SIG-M5 treated with dmso at 0.1 percent for 504 hours (cell line): ENCODE results near the gene UBE2V1.
A peak's percentile ranks its signal among the peaks of the same experiment; 100 is the strongest.
"Not testable (repeated sequence)": the region's sequence is repeated elsewhere in the genome, so short reads cannot be mapped to it uniquely, and the experiment has no call there.

Experiments
- DNase-seq: peaks from one replicate; lab custom pipeline; 2025; ENCODE audit not compliant: unreplicated experiment; lab: John Stamatoyannopoulos, UW

The UBE2V1 gene

GRCh38 chr20:50138120-50138478 lies 25.1 kb upstream of the UBE2V1 start:
- no peak for DNase-seq

DNA sequence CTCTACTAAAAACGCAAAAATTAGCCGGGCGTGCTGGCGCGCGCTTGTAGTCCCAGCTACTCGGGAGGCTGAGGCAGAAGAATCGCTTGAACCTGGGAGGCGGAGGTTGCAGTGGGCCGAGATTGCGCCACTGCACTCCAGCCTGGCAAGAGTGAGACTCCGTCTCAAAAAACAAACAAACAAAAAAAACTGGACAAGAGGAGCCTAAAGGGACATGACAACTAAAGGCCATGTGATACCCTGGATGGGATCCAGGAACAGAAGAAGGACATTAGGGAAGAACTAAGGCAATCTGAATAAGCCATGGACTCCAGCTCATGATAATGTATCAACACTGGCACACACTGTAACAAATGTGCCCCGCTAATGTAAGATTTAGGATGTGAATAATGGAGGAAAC lies 24.8 kb upstream of the UBE2V1 start:
- DNase-seq: not testable (repeated sequence)

DNA sequence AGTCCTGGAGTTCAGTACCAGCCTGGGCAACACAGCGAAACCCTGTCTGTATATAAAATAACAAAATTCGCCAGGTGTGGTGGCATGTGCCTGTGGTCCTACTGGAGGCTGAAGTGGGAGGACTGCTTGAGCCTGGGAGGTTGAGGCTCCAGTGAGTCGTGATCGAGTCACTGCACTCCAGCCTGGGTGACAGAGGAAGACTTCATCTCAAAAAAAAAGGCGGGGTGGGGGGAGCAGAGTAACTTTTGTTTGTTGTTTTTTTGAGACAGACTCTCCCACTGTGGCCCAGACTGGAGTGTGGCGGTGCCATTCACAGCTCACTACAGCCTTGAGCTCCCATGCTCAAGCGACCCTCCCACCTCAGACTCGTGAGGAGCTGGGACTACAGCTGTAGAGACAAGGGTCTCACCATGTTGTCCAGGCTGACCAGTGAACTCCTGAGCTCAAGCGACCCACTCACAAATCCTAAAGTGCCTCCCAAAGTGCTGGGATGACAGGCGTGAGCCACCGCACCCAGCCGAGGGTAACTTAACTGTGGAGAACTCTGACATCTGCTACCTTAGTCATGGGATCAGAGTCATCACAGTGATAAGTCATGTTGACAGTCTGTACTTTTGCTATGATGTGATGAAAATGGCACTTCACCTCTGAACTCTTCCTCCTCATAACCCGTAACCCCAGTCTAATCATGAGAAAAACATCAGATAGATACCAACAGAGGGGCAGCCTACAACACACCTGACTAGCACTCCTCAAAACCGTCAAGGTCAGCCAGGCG lies 24.1 kb upstream of the UBE2V1 start:
- DNase-seq: no peak

DNA sequence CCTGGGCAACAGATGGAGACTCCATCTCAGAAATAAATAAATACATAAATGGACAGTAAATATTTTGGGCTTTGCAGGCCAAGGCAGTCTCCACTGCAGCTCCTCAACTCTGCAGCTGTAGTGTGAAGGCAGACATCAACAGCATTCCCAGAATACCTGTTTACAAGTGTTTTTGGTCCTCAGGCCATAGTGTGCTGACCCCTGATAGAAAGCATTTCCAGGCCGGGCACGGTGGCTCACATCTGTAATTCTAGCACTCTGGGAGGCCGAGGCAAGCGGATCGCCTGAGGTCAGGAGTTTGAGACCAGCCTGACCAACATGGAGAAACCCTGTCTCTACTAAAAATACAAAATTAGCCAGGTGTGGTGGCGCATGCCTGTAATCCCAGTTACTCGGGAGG lies 22.2 kb upstream of the UBE2V1 start:
- not testable (repeated sequence) for DNase-seq

DNA sequence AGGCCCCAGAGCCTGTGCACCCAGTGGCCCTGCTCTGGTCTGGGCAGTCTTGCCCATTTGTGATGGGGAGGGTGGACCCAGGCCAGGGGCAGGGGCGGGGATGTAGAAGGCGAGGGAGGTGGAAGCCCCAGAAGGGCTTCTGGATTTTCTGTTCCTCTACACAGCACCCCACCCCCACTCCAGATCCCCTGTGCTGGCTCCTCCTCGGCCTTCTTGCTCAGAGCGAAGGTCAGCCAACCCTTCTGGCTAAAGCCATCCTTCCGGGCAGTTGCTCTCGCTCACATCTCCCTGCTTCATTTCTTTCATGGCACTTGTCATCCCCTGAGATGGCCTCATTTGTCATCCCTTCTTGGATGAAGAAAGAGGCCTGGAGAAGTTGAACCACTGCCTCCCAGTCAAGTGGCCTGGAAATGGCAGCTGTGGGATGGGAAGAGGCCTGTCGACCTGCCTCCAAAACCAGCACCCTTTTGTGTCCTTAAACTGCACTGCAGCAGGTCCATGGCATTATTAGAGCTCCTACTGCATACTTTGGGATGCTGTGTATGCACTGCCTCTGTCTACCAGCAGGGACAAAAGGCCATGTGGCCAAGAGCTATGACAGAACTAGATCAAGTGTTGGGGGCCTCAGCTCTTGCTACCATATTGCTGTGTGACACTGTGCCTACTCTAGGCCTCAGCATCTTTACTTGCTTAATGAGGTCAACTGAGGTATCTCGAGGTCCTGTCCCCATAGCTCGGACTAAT lies 20.7 kb upstream of the UBE2V1 start:
- DNase-seq: no peak

GRCh38 chr20:50133041-50133440 lies 20.1 kb upstream of the UBE2V1 start:
- no peak for DNase-seq

DNA sequence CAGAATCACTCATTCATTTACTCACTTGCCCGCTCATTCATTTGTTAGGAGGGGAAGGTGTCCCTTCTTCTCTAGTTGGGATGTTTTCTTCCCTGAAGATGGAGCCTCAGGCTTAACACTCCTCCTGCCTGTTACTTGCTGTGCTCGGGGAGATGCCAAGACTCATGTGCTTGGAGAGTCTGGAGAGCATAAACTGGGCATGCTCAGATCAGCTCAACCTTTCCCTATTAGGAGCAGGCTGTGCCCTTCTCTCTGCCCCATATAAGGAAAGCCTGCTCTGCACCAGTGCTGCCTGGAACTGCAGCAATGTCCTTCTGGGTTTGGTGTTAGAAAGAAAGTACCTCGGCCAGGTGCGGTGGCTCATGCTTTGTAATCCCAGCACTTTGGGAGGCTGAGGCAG lies 18.0 kb upstream of the UBE2V1 start:
- no peak for DNase-seq

- DNase-seq: no peak
Observed at GRCh38 chr20:50130356-50130723, 17.4 kb upstream of the UBE2V1 start.

GRCh38 chr20:50129662-50130355 lies 16.9 kb upstream of the UBE2V1 start:
- no peak for DNase-seq

GRCh38 chr20:50128520-50128905 lies 15.6 kb upstream of the UBE2V1 start:
- no peak for DNase-seq

DNA sequence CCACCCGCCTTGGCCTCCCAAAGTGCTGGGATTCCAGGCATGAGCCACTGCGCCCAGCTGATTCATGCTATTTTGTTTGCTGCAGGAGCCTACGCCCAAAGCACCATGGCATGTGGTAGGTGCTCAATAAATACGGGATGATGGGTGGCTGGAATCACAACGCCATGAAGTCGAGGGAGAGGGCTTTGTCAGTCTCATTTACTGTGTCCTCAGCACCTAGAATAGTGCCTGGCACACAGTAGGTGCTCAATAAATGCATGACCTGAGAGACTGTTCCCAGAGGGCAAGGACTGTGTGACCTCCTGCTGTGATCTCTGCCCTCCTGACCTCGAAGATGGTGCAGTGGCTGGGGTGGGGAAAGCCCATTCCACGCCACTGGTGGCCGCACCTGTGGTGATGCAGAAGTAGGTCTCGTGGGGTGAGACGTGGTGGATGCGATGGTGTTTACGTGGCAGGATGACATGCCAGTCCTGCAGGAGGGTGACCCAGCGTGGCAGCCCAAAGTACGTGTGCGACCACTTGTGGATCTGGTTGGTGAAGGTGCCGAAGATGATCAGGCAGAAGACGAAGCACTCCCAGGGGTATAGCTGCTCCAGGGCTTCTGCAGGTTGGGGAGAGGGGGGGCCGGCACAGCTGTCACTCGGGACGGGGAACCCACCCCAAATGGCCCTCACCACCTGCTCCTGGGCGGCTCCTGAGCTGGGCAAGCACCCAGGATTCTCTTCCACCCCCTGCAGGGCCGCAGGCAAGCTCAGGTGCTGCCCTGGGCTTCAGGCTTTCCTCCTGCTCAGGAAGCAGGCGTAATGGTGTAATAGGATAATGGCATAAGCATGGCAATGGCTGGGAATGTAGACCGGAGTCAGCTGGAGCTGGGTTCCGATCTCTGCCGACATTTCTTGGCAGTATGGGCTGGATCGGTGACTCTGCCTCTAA lies 14.9 kb upstream of the UBE2V1 start:
- DNase-seq: no peak

DNA sequence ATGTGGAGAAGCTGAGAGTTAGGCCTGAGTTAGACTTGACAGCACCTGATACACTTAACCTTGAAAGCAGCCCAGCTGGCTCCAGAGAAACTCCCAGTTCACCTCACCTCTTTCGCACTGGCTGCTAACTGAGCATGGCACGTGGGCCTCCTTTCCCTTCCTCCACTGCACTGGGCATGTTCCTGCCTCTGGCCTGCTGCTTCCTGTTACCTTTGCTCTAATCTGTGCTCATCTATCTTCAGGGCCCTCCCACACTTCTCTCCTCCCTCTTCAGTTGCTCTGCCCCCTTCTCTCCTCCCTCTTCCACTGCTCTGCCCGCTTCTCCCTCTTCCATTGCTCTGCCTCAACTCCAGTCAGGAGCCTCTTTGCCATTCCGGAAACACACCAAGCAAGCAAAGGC lies 13.7 kb upstream of the UBE2V1 start:
- DNase-seq: no peak

GRCh38 chr20:50125279-50125678 lies 12.3 kb upstream of the UBE2V1 start:
- DNase-seq: no peak

DNA sequence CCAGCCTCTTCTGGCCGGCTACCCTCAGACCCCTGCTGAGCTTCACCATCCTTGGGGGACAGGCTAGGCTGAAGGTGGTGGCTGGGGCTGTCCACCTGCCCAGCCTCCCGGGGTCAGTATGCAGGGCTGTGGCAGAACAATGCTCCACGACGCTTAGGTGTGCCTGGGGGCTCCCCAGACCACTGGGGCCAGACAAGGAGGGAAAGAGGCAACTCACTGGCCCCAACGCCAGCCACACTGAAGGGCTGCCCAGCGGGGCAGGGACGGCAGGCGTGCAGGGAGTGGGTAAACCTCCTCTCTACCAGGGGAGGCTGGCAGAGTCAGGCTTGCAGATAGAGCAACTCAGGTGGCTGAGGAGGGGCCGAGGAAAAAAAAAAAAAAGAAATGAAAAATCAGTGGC lies 11.5 kb upstream of the UBE2V1 start:
- DNase-seq: no peak

DNA sequence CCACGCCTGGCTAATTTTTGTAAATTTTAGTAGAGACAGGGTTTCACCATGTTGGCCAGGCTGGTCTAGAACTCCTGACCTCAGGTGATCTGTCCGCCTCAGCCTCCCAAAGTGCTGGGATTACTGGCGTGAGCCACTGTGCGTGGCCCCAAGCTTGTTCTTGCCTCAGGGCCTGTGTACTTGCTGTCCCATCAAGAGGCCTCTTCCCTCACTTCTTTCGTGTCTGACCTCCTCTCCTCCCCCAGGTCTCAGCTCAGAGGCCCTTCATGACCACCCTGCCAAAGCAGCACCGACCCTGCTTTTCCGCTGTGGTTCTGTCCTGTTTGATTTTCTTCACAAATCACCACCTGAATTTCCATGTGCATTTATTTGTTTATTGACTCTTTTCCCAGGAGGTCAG lies 10.5 kb upstream of the UBE2V1 start:
- no peak for DNase-seq

DNA sequence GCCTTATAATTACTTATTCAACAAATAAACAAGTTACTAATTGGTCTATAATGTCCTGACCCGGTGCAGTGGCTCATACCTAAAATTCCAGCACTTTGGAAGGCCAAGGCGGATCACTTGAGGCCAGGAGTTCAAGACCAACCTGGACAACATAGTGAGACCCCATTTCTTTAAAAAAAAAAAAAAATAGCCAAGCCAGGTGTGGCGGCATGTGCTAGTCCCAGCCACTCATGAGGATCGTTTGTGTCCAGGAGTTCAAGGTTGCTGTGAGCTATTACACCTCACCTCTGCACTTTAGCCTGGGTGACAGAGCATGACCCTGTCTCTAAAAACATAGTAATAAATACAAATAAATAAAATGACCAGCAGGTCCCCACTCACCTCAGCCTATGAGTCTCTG lies 9.8 kb upstream of the UBE2V1 start:
- no peak for DNase-seq

GRCh38 chr20:50121858-50122271 lies 8.9 kb upstream of the UBE2V1 start:
- DNase-seq: peak; percentile 38

DNA sequence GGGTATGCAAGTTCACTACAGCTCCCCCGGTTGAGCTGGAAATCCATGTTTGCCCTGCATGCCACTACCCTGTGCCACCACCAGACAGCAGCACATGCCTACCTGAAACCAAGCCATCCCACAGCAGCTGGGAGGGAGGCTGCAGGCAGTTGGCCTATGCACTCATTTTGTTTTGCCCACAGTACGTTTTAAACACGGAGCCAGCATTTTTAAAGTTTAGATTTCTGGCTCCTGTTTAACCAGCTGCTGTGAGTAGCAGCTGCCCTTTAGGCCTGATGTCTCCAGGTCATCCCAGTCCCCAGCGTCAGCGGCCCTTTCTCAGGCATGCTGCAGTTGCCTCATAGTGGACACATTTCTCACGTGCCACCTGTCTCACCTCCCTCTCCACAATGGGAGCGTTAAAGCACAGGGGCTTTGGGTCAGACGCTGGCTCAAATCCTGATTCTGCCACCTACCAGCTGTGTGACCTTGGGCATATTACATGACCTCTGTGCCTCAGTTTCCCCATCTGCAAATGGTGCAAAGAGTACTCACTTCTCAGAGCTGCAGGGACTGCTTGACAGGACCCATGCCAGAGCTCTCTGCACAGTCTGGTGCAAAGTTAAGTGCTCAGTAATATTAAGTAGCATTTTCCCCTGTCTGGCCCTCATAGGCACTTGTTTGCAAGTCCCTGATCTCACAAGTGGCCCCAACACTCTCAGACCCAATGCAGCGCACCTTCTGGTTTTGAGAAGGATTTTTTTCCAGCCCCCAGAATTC lies 8.2 kb upstream of the UBE2V1 start:
- DNase-seq: peak; percentile 66

- DNase-seq: no peak
Observed at GRCh38 chr20:50118203-50118602, 5.3 kb upstream of the UBE2V1 start.

- no peak for DNase-seq
Observed at GRCh38 chr20:50116368-50116999, 3.5 kb upstream of the UBE2V1 start.
